Transverse colon (tissue), 4 donors: Measurements from ENCODE around the gene PCNT. TPM values are rescaled to one million over a fixed set of nuclear protein-coding genes. Genes with fewer than 3 reads are reported as not detected.

ENCODE experiments used
- DNase-seq: peaks from one replicate; pipeline ENCODE4 v3.0.0-alpha.2; 2019
- H3K27ac ChIP-seq, 4 donors: fragments of 200-600 bp; sonication (generic); 2 replicates each; pipeline ENCODE4 v1.5.1; 2016 to 2018; ENCODE audit warnings: inconsistent platforms in 4 of 4
- H3K27me3 ChIP-seq: fragments of 200-600 bp; sonication (generic); 2 replicates; pipeline ENCODE4 v1.5.1; 2017; ENCODE audit warnings: inconsistent platforms
- H3K36me3 ChIP-seq, 4 donors: fragments of 200-600 bp; sonication (generic); 2 replicates each; pipeline ENCODE4 v1.5.1; 2017 to 2019; ENCODE audit warnings: inconsistent platforms in 4 of 4
- H3K4me1 ChIP-seq, 4 donors: fragments of 200-600 bp; sonication (generic); 2 replicates each; pipeline ENCODE4 v1.5.1; 2017 to 2020; ENCODE audit warnings: inconsistent platforms in 4 of 4
- H3K4me3 ChIP-seq, 4 donors: fragments of 200-600 bp; sonication (generic); 1 replicate in 1 of 4; 2 replicates in 3 of 4; pipeline versions ENCODE4 v1.5.1 to v1.6.1; 2017 to 2019; ENCODE audit warnings: inconsistent platforms in 4 of 4
- H3K9me3 ChIP-seq, 2 donors: fragments of 200-600 bp; sonication (generic); 2 replicates each; pipeline ENCODE4 v1.5.1; 2017 to 2019; ENCODE audit warnings: inconsistent platforms in 2 of 2
- CTCF ChIP-seq, 5 experiments: fragments of 200-600 bp in 3 of 5; fragments of 450-650 bp in 2 of 5; sonication (generic) in 3 of 5; IDR thresholded peaks; 1 replicate in 2 of 5; 2 replicates in 3 of 5; pipeline ENCODE4 v1.5.1; 2016 to 2017; ENCODE audit warnings: antibody characterized with exemption in 5 of 5, inconsistent platforms in 3 of 5, mild to moderate bottlenecking in 2 of 5, moderate library complexity in 1 of 5
- EP300 ChIP-seq: sonication (generic); formaldehyde crosslinking; IDR thresholded peaks from one replicate; pipeline ENCODE4 v1.6.1; 2017; ENCODE audit warnings: antibody characterized with exemption, low read depth
- POLR2A ChIP-seq: fragments of 450-650 bp; IDR thresholded peaks from one replicate; pipeline ENCODE4 v1.6.1; 2016; ENCODE audit warnings: antibody characterized with exemption, mild to moderate bottlenecking, moderate library complexity
- POLR2AphosphoS5 ChIP-seq, 3 donors: sonication (generic); formaldehyde crosslinking; IDR thresholded peaks; one replicate each; pipeline ENCODE4 v1.6.1; 2016; ENCODE audit warnings: antibody characterized with exemption in 3 of 3
- WGBS, 2 donors: methylation state at CpG; one replicate each; pipeline ENCODE4 v1.1.5; 2018; ENCODE audit warnings: low coverage in 1 of 2; 5-methylcytosine and 5-hydroxymethylcytosine counted together
- in situ Hi-C, 4 donors: fragments of 200-750 bp; cut with MboI; loops; one replicate each; pipeline versions ENCODE4 v1.15.0 to v1.15.1; 2017; ENCODE audit warnings: low sequenced_read_pairs in 3 of 4, low pct_ligation_motif_present in 1 of 4, low pct_unique_long_range_greater_than_20kb in 1 of 4
- intact Hi-C: fragments of 100-400 bp; cut with DNase I; formaldehyde crosslinking; loops from one replicate; pipeline ENCODE4 v1.15.1; 2023; ENCODE audit warnings: low total_unique reads
- total RNA-seq, 4 donors: library from RNA; depleted of rRNA; stranded (reverse); fragments of >200 nt; gene quantifications; one replicate each; pipeline ENCODE4 v1.1.0, GENCODE V29; 2016

Gene PCNT
- total RNA-seq, 4 donors from 2014 or later = 27.6 to 171 (median 63.4) TPM

- intact Hi-C loops = no loop called here
- no peak for TF ChIP-seq EP300
- TF ChIP-seq POLR2AphosphoS5 (IDR thresholded peaks at IDR 0.05) = no peak
- TF ChIP-seq CTCF (IDR thresholded peaks at IDR 0.05) = no peak
- TF ChIP-seq POLR2A = no peak
- Histone ChIP-seq H3K27me3 (no peaks in the 10 kb centered on the region), H3K4me3 (no peak overlapping the region), H3K9me3 (no peaks in the 10 kb centered on the region), H3K4me1 (no peaks in the 10 kb centered on the region), H3K27ac (no peak overlapping the region), H3K36me3 (peaks cover 0 to 27% (median 4%) of the 10 kb centered on the region in 4 donors)
- WGBS, 2 donors = 98% methylated on average over 9 to 10 of the region's 10 CpGs
- DNase-seq = no peak
- in situ Hi-C loops = no loop called here
Measured at GRCh38 chr21:46489800-46490199, 165.8 kb downstream of the PCNT start.

GRCh38 chr21:46491553-46491952 is 167.6 kb downstream of the PCNT start:
- Histone ChIP-seq H3K4me1 (no peaks in the 10 kb centered on the region), H3K4me3 (no peak overlapping the region), H3K36me3 (peaks cover 0 to 24% (median 4%) of the 10 kb centered on the region in 4 donors), H3K27me3 (no peaks in the 10 kb centered on the region), H3K9me3 (no peaks in the 10 kb centered on the region), H3K27ac (no peak overlapping the region)
- in situ Hi-C loops = no loop called here
- intact Hi-C loops = no loop called here
- WGBS, 2 donors = 95 to 100% methylated on average over 2 to 3 of the region's 3 CpGs
- TF ChIP-seq POLR2A (no peak), POLR2AphosphoS5 (IDR thresholded peaks at IDR 0.05) (no peak), EP300 (no peak), CTCF (IDR thresholded peaks at IDR 0.05) (no peak)
- DNase-seq = no peak

- Histone ChIP-seq H3K27ac (no peak overlapping the region), H3K4me1 (no peaks in the 10 kb centered on the region), H3K9me3 (no peaks in the 10 kb centered on the region), H3K4me3 (no peak overlapping the region), H3K36me3 (peaks cover 0 to 18% (median 7%) of the 10 kb centered on the region in 4 donors), H3K27me3 (no peaks in the 10 kb centered on the region)
- intact Hi-C loops (no loop called here), in situ Hi-C loops (no loop called here)
- WGBS, 2 donors = 80 to 94% methylated on average over 5 of the region's 5 CpGs
- DNase-seq = no peak
- TF ChIP-seq CTCF (IDR thresholded peaks at IDR 0.05) (no peak), POLR2A (no peak), POLR2AphosphoS5 (IDR thresholded peaks at IDR 0.05) (no peak)
Measured at GRCh38 chr21:46492851-46493250, 168.9 kb downstream of the PCNT start.

DNA sequence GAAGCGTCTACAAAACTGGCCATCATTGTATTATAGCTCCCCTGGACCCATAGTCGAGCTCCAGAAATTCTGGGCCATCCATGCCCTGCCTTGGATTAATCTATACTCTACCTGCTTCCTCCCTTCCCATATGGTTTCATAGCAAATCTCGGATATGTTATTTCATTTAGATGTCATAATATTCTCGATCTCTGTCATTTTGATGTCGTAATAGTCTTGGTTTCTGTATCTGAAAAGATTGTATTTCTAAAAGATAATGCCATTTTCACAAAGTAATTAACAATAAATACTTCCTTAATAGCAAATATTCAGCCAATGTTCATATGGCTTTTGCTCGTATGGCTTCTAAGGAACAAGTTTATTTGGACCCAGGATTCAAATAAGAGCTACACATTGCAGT is 169.9 kb downstream of the PCNT start:
- no peak overlapping the region for H3K4me3 ChIP-seq
- H3K27ac ChIP-seq = no peak overlapping the region
- H3K9me3 ChIP-seq = no peaks in the 10 kb centered on the region
- WGBS, 2 donors = 84 to 95% methylated on average over 6 of the region's 6 CpGs
- no peaks in the 10 kb centered on the region for H3K4me1 ChIP-seq
- no peaks in the 10 kb centered on the region for H3K27me3 ChIP-seq
- intact Hi-C loops (no loop called here), in situ Hi-C loops (no loop called here)
- peaks cover 0 to 22% (median 7%) of the 10 kb centered on the region in 4 donors for H3K36me3 ChIP-seq
- DNase-seq = no peak
- TF ChIP-seq POLR2A (no peak), EP300 (no peak), CTCF (IDR thresholded peaks at IDR 0.05) (no peak)

Other genes starting within 250 kb of the PCNT start
- gene COL6A2, start 226.0 kb upstream of the PCNT start, total RNA-seq = 100 to 1,000 TPM; 172 to 550 (median 346) TPM
- not detected for gene FTCD, start 168.6 kb upstream of the PCNT start, total RNA-seq
- 10 to 100 TPM in 1 of 4 donors, 1 to 10 TPM in 2, not detected in 1; 1.2 to 11.0 (median 8.5) TPM for gene SPATC1L, start 139.7 kb upstream of the PCNT start, total RNA-seq
- 10 to 100 TPM; 53.2 to 75.2 (median 62.3) TPM for gene LSS, start 95.4 kb upstream of the PCNT start, total RNA-seq
- 100 to 1,000 TPM in 3 of 4 donors, 10 to 100 TPM in 1; 87.4 to 348 (median 108) TPM for gene MCM3AP, start 38.5 kb upstream of the PCNT start, total RNA-seq
- gene YBEY, start 37.8 kb upstream of the PCNT start, total RNA-seq = 10 to 100 TPM in 1 of 4 donors, 1 to 10 TPM in 2, not detected in 1; 4.8 to 33.5 (median 9.1) TPM
- gene C21orf58, start 286 bp upstream of the PCNT start, total RNA-seq = 10 to 100 TPM in 2 of 4 donors, 1 to 10 TPM in 2; 2.5 to 79.8 (median 7.6) TPM
- gene DIP2A, start 134.7 kb downstream of the PCNT start, total RNA-seq = 100 to 1,000 TPM in 2 of 4 donors, 10 to 100 TPM in 2; 68.8 to 121 (median 92.9) TPM